Subcutaneous abdominal adipose tissue (tissue), 5 donors: ENCODE measurements around the gene SLC36A1.
"Not testable (repeated sequence)": the region's sequence is repeated elsewhere in the genome, so short reads cannot be mapped to it uniquely, and the experiment has no call there.

Experiments
- H3K27ac ChIP-seq: one replicate; pipeline ENCODE4 v1.7.0; 2013; ENCODE audit warnings: low read depth, mild to moderate bottlenecking, inconsistent platforms, low read length, moderate library complexity
- H3K27me3 ChIP-seq, 5 donors: one replicate each; pipeline ENCODE4 v1.7.0; 2013; ENCODE audit warnings: low read length in 5 of 5, inconsistent platforms in 1 of 5; ENCODE audit not compliant: control insufficient read depth in 5 of 5, insufficient read depth in 4 of 5
- H3K36me3 ChIP-seq, 5 donors: one replicate each; pipeline ENCODE4 v1.7.0; 2013; ENCODE audit warnings: low read length in 5 of 5; ENCODE audit not compliant: control insufficient read depth in 5 of 5, insufficient read depth in 5 of 5
- H3K4me1 ChIP-seq, 5 donors: one replicate each; pipeline ENCODE4 v1.7.0; 2013; ENCODE audit warnings: low read length in 5 of 5, mild to moderate bottlenecking in 3 of 5, moderate library complexity in 1 of 5; ENCODE audit not compliant: control insufficient read depth in 5 of 5, insufficient read depth in 5 of 5
- H3K4me3 ChIP-seq, 5 donors: one replicate each; pipeline ENCODE4 v1.7.0; 2013; ENCODE audit warnings: low read length in 5 of 5, low read depth in 1 of 5
- H3K9ac ChIP-seq, 5 donors: one replicate each; pipeline ENCODE4 v1.7.0; 2013; ENCODE audit warnings: low read length in 5 of 5, mild to moderate bottlenecking in 4 of 5, moderate library complexity in 3 of 5
- H3K9me3 ChIP-seq, 5 donors: one replicate each; pipeline ENCODE4 v1.7.0; 2013; ENCODE audit warnings: low read length in 5 of 5; ENCODE audit not compliant: control insufficient read depth in 5 of 5
- donor health status: healthy.
- donor health status: healthy.
- donor health status: healthy.
- donor health status: healthy.
- donor health status: healthy.

Gene SLC36A1

GRCh38 chr5:151426347-151426746, 21.1 kb upstream of the SLC36A1 start:
- H3K4me1 ChIP-seq, H3K9me3 ChIP-seq: not testable (repeated sequence)

GRCh38 chr5:151427258-151427657, 20.1 kb upstream of the SLC36A1 start:
- H3K4me1 ChIP-seq = no peaks in the 10 kb centered on the region
- H3K9me3 ChIP-seq = no peaks in the 10 kb centered on the region
- peaks cover 0 to 1% (median 0%) of the 10 kb centered on the region in 5 donors for H3K27me3 ChIP-seq
- H3K36me3 ChIP-seq = no peaks in the 10 kb centered on the region
- H3K4me3 ChIP-seq = no peak overlapping the region
- H3K27ac ChIP-seq = no peak overlapping the region
- H3K9ac ChIP-seq = no peak overlapping the region

More at GRCh38 chr5:151426347-151426746, 21.1 kb upstream of the SLC36A1 start:
- H3K27me3 ChIP-seq, H3K27ac ChIP-seq, H3K9ac ChIP-seq, H3K36me3 ChIP-seq, H3K4me3 ChIP-seq: not testable (repeated sequence)

- Histone ChIP-seq H3K27ac (no peak overlapping the region), H3K9ac (no peak overlapping the region), H3K36me3 (no peaks in the 10 kb centered on the region), H3K4me1 (no peaks in the 10 kb centered on the region), H3K4me3 (no peak overlapping the region), H3K9me3 (no peaks in the 10 kb centered on the region), H3K27me3 (no peaks in the 10 kb centered on the region)
Measured at GRCh38 chr5:151430731-151431130, 16.7 kb upstream of the SLC36A1 start.

GRCh38 chr5:151431666-151432065, 15.7 kb upstream of the SLC36A1 start:
- H3K27me3 ChIP-seq = no peaks in the 10 kb centered on the region
- no peaks in the 10 kb centered on the region for H3K36me3 ChIP-seq
- H3K9ac ChIP-seq = no peak overlapping the region
- no peaks in the 10 kb centered on the region for H3K4me1 ChIP-seq
- H3K27ac ChIP-seq = no peak overlapping the region
- no peak overlapping the region for H3K4me3 ChIP-seq
- no peaks in the 10 kb centered on the region for H3K9me3 ChIP-seq

GRCh38 chr5:151432210-151432609, 15.2 kb upstream of the SLC36A1 start:
- Histone ChIP-seq H3K4me3 (no peak overlapping the region), H3K27me3 (no peaks in the 10 kb centered on the region), H3K9ac (no peak overlapping the region), H3K36me3 (no peaks in the 10 kb centered on the region), H3K27ac (no peak overlapping the region), H3K4me1 (no peaks in the 10 kb centered on the region), H3K9me3 (no peaks in the 10 kb centered on the region)

- no peaks in the 10 kb centered on the region for H3K4me1 ChIP-seq
- H3K27me3 ChIP-seq = no peaks in the 10 kb centered on the region
- no peak overlapping the region for H3K9ac ChIP-seq
- no peaks in the 10 kb centered on the region for H3K9me3 ChIP-seq
- H3K27ac ChIP-seq = no peak overlapping the region
- no peak overlapping the region for H3K4me3 ChIP-seq
- no peaks in the 10 kb centered on the region for H3K36me3 ChIP-seq
Measured at GRCh38 chr5:151434570-151435237, 12.7 kb upstream of the SLC36A1 start.

GRCh38 chr5:151448038-151448985, 909 bp downstream of the SLC36A1 start:
- peak overlapping the region; percentile 67 for H3K27ac ChIP-seq
- peaks cover 4 to 26% (median 13%) of the 10 kb centered on the region in 5 donors for H3K4me1 ChIP-seq
- H3K36me3 ChIP-seq = no peaks in the 10 kb centered on the region
- peak overlapping the region; percentile 69 to 97 (median 94) for H3K4me3 ChIP-seq
- no peaks in the 10 kb centered on the region for H3K9me3 ChIP-seq
- peak overlapping the region; percentile 44 to 89 (median 66) for H3K9ac ChIP-seq
- H3K27me3 ChIP-seq = no peaks in the 10 kb centered on the region

- Histone ChIP-seq H3K27me3 (no peaks in the 10 kb centered on the region), H3K36me3 (no peaks in the 10 kb centered on the region), H3K4me3 (no peak overlapping the region), H3K9me3 (no peaks in the 10 kb centered on the region), H3K9ac (no peak overlapping the region), H3K27ac (no peak overlapping the region), H3K4me1 (peaks cover 4 to 30% (median 13%) of the 10 kb centered on the region in 5 donors)
Measured at GRCh38 chr5:151449297-151449696, 1.9 kb downstream of the SLC36A1 start.

GRCh38 chr5:151449839-151450238, 2.4 kb downstream of the SLC36A1 start:
- Histone ChIP-seq H3K4me3 (no peak overlapping the region), H3K36me3 (no peaks in the 10 kb centered on the region), H3K4me1 (peaks cover 4 to 32% (median 13%) of the 10 kb centered on the region in 5 donors), H3K27ac (no peak overlapping the region), H3K9me3 (no peaks in the 10 kb centered on the region), H3K9ac (no peak overlapping the region), H3K27me3 (no peaks in the 10 kb centered on the region)

- peaks cover 4 to 32% (median 13%) of the 10 kb centered on the region in 5 donors for H3K4me1 ChIP-seq
- H3K27me3 ChIP-seq = no peaks in the 10 kb centered on the region
- H3K27ac ChIP-seq = no peak overlapping the region
- H3K9me3 ChIP-seq = no peaks in the 10 kb centered on the region
- peak overlapping the region in 1 of 5 donors; percentile 32 for H3K9ac ChIP-seq
- H3K36me3 ChIP-seq = no peaks in the 10 kb centered on the region
- H3K4me3 ChIP-seq = no peak overlapping the region
Measured at GRCh38 chr5:151450605-151451004, 3.2 kb downstream of the SLC36A1 start.
